Right cardiac atrium (tissue), 5 donors: Measurements from ENCODE around the gene STS. TPM values are rescaled to one million over a fixed set of nuclear protein-coding genes. Genes with fewer than 3 reads are reported as not detected.

ENCODE experiments used
- ATAC-seq, 2 donors: fragments of 200-7000 bp; cut with Tn5 transposase; one replicate each; pipeline versions ENCODE4 v1.8.0 to v1.9.1; 2020; ENCODE audit warnings: moderate library complexity in 2 of 2, mild to moderate bottlenecking in 1 of 2
- DNase-seq, 3 donors: peaks; one replicate each; pipeline ENCODE4 v3.0.0-alpha.2; 2020
- H3K27ac ChIP-seq: one replicate; pipeline ENCODE4 v1.5.1; 2013; ENCODE audit warnings: mild to moderate bottlenecking, low read length, control low read depth, moderate library complexity
- H3K27me3 ChIP-seq: one replicate; pipeline ENCODE4 v1.6.1; 2013; ENCODE audit not compliant: control insufficient read depth, insufficient read depth
- H3K4me1 ChIP-seq: one replicate; pipeline ENCODE4 v1.6.1; 2013; ENCODE audit warnings: low read length; ENCODE audit not compliant: control insufficient read depth, insufficient read depth
- H3K4me3 ChIP-seq: one replicate; pipeline ENCODE4 v1.5.1; 2013; ENCODE audit warnings: low read length, control low read depth
- H3K9me3 ChIP-seq: one replicate; pipeline ENCODE4 v1.6.1; 2013; ENCODE audit warnings: low read length; ENCODE audit not compliant: control insufficient read depth
- WGBS: extraction: QIAGEN DNeasy Blood & Tissue Kit; methylation state at CpG from one replicate; pipeline ENCODE4 v1.1.7; 2013; 5-methylcytosine and 5-hydroxymethylcytosine counted together
- intact Hi-C, 4 donors: fragments of 100-400 bp; cut with DNase I; formaldehyde crosslinking; loops; one replicate each; pipeline versions ENCODE4 v1.11.0 to v1.14.0; 2022 to 2023
- polyA plus RNA-seq: library from polyadenylated mRNA; stranded (reverse); fragments of 200-250 nt; gene quantifications from one replicate; pipeline ENCODE4 v1.2.3, GENCODE V29; 2013
- total RNA-seq, 4 donors: library from RNA; stranded (reverse); fragmentation: NEBNext Ultra II Directional; extraction: Animal tissue kit (Norgen Biotek cat#: 25700); gene quantifications; one replicate each; pipeline ENCODE4 v1.2.1, GENCODE V29; 2021
- donor health status: healthy with polysubstance abuse.
- donor health status: DM: no; HTN: yes; CAD: no.
- donor health status: DM: no; HTN: no; CAD: no.
- donor health status: DM: no; HTN: yes; CAD: no; lungs with severe emphysema.
- donor health status: DM: yes; HTN: yes; CAD: no.

Gene STS
- total and polyA plus RNA-seq, 5 donors, result 2.7 to 8.1 (median 6.8) TPM

DNA sequence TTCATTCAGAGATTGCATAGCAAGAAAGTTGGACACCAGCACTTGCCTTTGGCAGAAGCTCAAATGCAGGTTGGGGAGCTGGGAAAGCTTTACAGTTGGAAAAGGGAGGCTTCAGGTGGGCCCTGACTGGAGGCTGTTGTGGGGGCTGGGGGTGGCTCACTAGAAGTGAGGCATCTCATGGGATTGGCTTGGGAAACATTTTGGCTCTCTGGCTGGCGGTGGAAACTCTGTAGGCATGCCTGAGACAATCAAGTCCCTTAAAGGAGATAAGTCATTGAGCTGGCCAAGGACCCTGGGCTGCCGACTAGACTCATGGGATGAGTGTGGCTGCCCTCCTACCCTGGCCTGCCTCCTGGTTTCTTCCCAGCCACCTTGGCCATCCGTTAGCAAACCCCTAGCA is 31.4 kb upstream of the STS start:
- Histone ChIP-seq H3K4me1 (no peaks in the 10 kb centered on the region), H3K27me3 (no peaks in the 10 kb centered on the region), H3K9me3 (no peaks in the 10 kb centered on the region), H3K27ac (no peak overlapping the region), H3K4me3 (no peak overlapping the region)
- WGBS, result 72% methylated on average over 3 of the region's 3 CpGs
- intact Hi-C loops, result no loop called here
- DNase-seq (peak in 1 of 3 donors; percentile 50), ATAC-seq (peak in 1 of 2 donors; percentile 16)

DNA sequence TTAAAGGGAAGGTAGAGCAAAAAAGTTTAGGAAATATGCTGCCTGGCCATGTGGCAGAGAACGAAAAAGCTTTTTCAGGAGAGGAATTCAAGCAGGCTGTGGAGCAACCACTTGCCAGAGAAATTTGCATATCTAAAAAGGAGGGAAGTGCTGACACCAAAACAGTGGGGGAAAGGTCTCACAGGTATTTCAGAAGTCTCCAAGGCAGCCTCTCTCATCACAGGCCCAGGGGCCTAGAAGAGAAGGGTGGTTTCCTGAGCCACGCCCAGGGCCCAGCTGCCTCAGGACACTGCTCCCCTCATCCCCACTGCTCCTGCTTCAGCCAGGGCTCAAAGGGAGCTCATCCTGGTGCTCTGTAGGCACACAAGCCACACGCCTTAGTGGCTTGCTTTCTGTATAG is 29.9 kb upstream of the STS start:
- Histone ChIP-seq H3K4me3 (no peak overlapping the region), H3K9me3 (no peaks in the 10 kb centered on the region), H3K4me1 (peaks cover 2% of the 10 kb centered on the region), H3K27me3 (no peaks in the 10 kb centered on the region), H3K27ac (no peak overlapping the region)
- WGBS, result 92% methylated on average over 3 of the region's 3 CpGs
- no peak for DNase-seq
- no peak for ATAC-seq
- intact Hi-C loops, result no loop called here

DNA sequence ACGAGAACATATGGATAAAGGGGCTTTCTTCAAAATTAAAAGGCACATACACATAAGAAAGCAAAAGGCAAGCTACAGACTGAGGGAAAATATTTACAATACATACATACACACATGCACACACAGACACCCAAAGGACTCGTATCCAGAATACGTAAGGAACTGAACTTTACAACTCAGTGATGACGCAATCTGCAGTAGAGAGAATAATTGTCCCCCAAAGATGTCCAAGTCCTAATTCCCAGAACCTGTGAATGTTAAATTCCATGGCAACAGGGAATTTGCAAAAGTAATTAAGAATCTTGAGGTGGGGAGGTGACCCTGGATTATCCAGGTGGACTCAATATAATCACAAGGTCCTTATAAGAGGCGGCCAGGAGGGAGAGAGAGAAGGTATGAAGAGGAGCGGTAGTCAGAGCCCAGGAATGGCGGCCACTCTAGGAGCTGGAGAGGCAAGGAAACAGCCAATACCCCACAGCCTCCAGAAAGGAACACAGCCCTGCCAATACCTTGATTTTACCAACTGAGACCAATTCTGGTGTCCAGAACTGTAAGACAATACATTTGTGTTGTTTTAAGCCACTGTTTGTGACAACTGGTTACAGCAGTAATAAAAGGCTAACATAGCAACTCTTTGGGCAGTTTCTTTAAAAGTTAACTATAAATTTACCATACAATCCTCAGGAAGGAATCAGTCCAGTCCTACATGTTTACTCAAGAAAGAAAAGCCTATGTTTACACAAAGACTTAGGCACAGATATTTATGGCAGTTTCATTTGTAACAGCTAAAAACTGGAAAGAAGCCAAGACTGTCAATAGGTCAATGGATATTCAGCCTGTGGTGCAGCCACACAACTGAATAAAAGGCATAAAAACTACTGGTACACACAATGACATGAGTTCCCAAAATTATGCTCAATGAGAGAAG is 27.3 kb upstream of the STS start:
- intact Hi-C loops, result no loop called here
- Histone ChIP-seq H3K4me3 (no peak overlapping the region), H3K27ac (no peak overlapping the region), H3K27me3 (no peaks in the 10 kb centered on the region), H3K4me1 (peaks cover 2% of the 10 kb centered on the region), H3K9me3 (no peaks in the 10 kb centered on the region)
- ATAC-seq (peak in 1 of 2 donors; percentile 13), DNase-seq (no peak)
- WGBS, result 86% methylated on average over 7 of the region's 7 CpGs

DNA sequence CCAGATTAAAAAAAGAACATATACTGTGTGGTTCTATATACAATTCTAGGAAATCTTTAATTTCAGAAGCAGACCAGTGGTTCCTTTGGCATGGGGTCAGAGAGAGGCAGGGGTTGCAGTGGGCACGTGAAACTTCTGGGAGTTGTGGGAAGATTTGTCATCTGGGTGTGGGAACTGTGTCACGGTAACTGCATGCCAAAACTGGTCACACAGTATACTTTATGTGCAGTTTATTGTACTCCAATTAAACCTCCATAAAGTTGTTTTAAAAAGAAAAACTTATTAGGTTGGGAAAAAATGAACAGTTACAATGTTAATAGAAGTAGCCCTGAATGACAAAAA is 26.7 kb upstream of the STS start:
- Histone ChIP-seq H3K27ac (no peak overlapping the region), H3K27me3 (no peaks in the 10 kb centered on the region), H3K4me1 (peaks cover 2% of the 10 kb centered on the region), H3K4me3 (no peak overlapping the region), H3K9me3 (no peaks in the 10 kb centered on the region)
- WGBS, result 21% methylated on average over 2 of the region's 2 CpGs
- ATAC-seq, result peak in 1 of 2 donors; percentile 44
- DNase-seq, result no peak
- intact Hi-C loops, result no loop called here

DNA sequence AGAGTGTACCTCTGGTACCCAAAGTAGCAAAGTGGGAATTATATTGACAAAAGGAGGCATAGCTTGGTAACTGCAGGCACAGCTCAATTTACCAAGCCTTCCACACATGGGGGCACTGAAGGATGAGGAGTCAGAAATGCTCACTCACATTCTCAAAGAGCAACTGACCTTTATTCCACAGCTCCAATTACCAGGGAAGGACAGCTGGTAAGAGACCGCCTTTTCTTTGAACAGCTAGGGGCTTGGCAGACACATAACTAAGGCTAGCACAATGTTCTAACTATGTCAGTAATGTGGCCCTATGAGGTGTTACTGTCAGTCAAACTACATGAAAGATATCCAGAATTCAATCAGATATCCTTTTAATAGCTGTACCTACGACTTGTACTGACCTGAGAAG is 20.5 kb upstream of the STS start:
- 58% methylated on average over 2 of the region's 2 CpGs for WGBS

DNA sequence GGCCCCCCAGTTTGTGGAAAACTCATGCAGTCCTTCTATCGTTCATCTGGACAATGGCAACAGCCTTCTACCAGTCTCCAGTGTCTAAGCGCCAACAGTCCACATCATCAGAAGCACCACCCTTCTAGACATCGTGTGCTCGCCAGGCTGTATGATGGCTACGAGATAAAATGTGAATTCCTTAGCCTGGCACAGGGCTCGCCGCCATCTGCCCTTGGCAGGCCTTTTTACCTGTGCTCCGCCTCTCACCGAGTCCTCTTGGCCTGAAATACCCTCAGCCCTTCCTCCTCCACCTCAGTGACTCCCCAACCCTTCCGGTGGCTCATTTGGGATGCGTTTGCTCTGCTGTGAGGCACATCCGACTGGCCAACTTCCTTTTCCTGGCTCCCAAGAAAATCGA is 15.9 kb upstream of the STS start:
- DNase-seq, result no peak
- WGBS, result 88% methylated on average over 13 of the region's 13 CpGs
- intact Hi-C loops, result no loop called here

More for the DNA sequence above, 20.5 kb upstream of the STS start:
- intact Hi-C loops, result no loop called here
- no peaks in the 10 kb centered on the region for H3K27me3 ChIP-seq
- H3K4me1 ChIP-seq, result no peaks in the 10 kb centered on the region
- no peak overlapping the region for H3K4me3 ChIP-seq
- ATAC-seq, result peak in 1 of 2 donors; percentile 32
- no peak overlapping the region for H3K27ac ChIP-seq
- DNase-seq, result no peak
- H3K9me3 ChIP-seq, result no peaks in the 10 kb centered on the region

DNA sequence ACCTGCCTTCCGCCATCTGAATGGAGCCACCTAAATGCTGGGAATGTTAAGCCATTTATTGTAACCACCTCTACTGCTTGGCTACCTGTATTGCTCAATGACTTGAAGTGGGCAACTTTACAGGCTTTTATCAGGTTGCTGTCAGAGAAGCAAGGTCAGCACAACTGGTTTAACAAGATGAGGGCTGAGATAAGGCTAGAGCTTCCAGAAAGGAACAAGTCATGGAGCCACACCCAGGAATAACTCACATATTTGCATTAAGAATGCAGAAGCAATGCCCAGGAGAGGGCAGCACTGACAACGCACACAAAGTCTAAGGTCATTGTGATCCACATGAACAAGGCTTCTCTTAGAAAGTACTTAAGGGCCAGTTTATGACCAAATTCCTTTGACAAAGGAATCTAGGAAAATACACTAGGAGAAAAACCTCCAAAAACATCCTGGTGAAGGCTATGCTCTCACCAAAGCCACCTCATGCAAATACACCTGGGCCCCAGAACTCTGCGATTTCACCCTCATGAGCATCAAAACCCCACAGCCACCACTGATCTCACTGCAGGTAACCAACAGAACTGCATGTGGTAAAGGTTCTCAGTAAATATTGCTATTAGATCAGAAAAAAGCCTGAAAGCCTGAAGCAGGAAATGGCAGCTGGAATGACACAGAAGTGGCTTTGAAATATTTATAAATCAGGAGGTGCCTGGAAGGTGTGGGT is 15.0 kb upstream of the STS start:
- intact Hi-C loops, result no loop called here
- Histone ChIP-seq H3K9me3 (no peaks in the 10 kb centered on the region), H3K27me3 (no peaks in the 10 kb centered on the region), H3K4me3 (no peak overlapping the region), H3K4me1 (peaks cover 8% of the 10 kb centered on the region), H3K27ac (peak overlapping the region; percentile 42)
- DNase-seq (peak in 2 of 3 donors; percentile 45 to 56), ATAC-seq (peak; percentile 60 to 78)
- 72% methylated on average over 3 of the region's 3 CpGs for WGBS

More for the DNA sequence above, 15.9 kb upstream of the STS start:
- Histone ChIP-seq H3K9me3 (no peaks in the 10 kb centered on the region), H3K4me3 (no peak overlapping the region), H3K27me3 (no peaks in the 10 kb centered on the region), H3K27ac (no peak overlapping the region), H3K4me1 (peaks cover 8% of the 10 kb centered on the region)
- no peak for ATAC-seq

DNA sequence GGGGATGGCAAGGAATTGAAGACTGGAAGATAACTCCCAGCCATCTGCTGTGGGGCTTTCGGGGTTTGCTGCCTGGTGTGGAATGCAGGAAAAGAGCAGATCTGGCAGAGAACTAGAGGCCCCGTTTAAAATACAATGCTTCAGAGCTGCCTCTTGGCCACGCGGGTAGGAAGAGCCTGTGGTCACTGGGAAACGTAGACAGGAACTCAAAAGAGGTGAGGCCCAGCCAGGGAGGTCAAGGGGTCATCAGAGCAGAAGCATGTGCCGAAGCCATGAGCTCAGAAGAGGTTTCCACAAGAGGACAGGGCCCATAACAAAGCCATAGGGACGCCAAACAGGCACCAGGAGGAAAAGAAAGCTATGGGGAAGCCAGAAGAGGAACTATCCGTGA is 14.5 kb upstream of the STS start:
- Histone ChIP-seq H3K27ac (peak overlapping the region; percentile 47), H3K9me3 (no peaks in the 10 kb centered on the region), H3K4me1 (peaks cover 8% of the 10 kb centered on the region), H3K27me3 (no peaks in the 10 kb centered on the region), H3K4me3 (no peak overlapping the region)
- ATAC-seq, result peak; percentile 67 to 92
- DNase-seq, result peak; percentile 66 to 76 (median 73)
- 18% methylated on average over 8 of the region's 8 CpGs for WGBS
- intact Hi-C loops, result no loop called here

DNA sequence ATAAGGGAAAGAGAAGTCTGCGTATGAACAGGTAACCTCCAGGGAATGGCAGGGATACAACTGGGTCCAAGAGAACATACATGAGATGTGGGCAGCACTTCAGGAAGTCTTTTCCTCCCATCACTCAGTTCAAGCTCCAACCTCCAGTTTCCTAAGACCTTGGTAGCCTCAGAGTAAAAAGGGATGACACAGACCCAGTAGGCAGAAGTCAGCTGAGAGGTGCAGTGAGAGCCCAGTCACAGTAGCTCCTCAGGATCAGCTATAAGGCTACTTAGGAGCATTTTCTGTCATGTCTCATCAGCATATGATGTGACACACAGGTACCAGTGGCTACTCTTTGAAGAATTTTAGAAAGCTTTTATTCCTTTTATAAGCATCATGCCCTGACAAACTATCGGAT is 12.5 kb upstream of the STS start:
- DNase-seq (no peak), ATAC-seq (no peak)
- no peaks in the 10 kb centered on the region for H3K9me3 ChIP-seq
- no peak overlapping the region for H3K4me3 ChIP-seq
- H3K27me3 ChIP-seq, result no peaks in the 10 kb centered on the region
- H3K27ac ChIP-seq, result no peak overlapping the region
- intact Hi-C loops, result no loop called here
- peaks cover 8% of the 10 kb centered on the region for H3K4me1 ChIP-seq
- WGBS, result 93% methylated on average over 2 of the region's 2 CpGs

DNA sequence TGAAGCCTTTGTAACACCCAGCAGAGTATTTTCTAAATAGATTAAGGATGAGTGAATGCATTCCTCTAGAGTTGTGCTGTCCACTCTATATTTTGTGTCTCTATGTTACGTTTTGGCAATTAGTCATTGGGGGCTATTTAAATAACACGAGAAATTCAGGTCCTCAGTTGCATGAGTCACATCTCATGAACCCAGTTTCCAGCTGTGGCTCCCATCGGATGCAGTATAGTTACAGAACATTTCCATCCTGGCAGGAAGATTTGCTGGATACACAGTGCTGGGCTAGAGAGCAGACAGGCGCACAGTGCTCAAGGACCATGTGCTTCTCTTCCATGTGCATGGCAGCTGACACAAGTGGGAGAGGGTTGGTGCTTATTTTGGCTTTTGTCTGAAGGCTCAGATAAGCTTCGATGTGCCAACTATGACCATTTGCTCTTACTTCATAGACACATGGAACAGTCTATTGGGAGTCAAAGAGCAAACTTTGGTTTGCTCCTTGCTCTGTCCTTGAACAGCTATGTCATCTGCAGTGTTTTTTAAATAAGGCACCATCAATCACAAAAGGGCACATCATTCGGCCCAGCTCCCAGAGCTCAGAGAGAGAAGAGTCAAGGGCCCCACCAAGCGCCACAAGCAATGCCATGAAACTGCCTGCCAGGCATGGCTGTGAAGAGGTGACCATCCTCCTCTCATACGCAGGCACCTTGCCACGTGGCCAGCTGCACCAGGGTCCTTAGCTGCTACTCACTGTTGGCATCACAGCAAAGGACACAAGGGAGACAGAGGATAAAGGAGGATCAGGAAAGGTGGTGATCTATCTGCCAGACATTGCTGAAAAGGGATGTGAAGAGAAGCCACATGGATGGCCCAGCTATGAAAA is 8.1 kb upstream of the STS start:
- DNase-seq, result no peak
- no peak for ATAC-seq
- H3K27me3 ChIP-seq, result no peaks in the 10 kb centered on the region
- no peaks in the 10 kb centered on the region for H3K4me1 ChIP-seq
- WGBS, result 74% methylated on average over 9 of the region's 9 CpGs
- intact Hi-C loops, result no loop called here
- H3K4me3 ChIP-seq, result no peak overlapping the region
- no peaks in the 10 kb centered on the region for H3K9me3 ChIP-seq
- no peak overlapping the region for H3K27ac ChIP-seq
